Retinal pigment epithelial cell (primary cell): ENCODE data around the gene CHRM4.

Source experiments
- DNase-seq: peaks from one replicate; pipeline ENCODE4 v3.0.0-alpha.2; 2010; ENCODE audit warnings: low read depth
- H3K4me3 ChIP-seq: 2 replicates; pipeline ENCODE4 v1.5.1; 2011; ENCODE audit warnings: mild to moderate bottlenecking, low read length, control low read depth, moderate library complexity
- TF ChIP-seq, protein P1 (sequence below): conservative IDR thresholded peaks from 2 replicates; pipeline ENCODE4 v1.5.1; 2011; ENCODE audit warnings: low read depth, low read length, control low read depth, inconsistent platforms

The CHRM4 gene

DNA sequence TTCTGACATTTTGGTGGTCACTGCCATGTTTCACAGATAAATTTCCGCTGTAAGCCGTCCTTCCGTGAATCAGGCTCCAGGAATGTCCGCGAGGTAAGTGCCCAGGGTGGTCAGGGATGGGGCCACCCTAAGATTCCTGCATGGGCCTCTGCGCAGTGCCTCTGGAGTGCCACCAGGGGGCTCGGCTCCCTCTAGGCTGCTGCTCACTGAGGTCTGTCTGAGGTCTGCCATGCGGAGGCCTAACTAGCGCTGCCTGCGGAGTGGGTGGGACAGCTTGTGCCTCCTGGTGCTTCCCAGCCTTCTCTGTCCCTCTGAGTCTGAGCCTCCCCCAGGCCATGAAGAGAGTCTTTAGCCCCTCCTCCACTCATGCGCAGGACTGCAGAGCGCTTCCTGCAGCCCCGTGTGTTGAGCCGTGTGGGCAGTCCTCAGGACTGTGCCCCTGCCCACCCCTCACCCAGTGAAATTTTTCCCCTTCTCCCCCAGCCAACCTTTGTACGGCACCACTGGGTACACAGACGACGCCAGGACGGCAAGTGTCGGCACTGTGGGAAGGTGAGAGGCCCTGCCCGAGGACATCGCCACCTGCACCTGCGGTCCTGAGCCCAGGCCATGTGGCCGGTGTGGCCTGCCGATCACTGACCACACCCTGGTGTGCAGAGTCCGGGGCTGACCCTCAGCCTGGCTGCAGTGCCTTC, 22.0 kb downstream of the CHRM4 start:
- DNase-seq = no peak
- no peak overlapping the region for H3K4me3 ChIP-seq
- TF ChIP-seq, protein P1, sequence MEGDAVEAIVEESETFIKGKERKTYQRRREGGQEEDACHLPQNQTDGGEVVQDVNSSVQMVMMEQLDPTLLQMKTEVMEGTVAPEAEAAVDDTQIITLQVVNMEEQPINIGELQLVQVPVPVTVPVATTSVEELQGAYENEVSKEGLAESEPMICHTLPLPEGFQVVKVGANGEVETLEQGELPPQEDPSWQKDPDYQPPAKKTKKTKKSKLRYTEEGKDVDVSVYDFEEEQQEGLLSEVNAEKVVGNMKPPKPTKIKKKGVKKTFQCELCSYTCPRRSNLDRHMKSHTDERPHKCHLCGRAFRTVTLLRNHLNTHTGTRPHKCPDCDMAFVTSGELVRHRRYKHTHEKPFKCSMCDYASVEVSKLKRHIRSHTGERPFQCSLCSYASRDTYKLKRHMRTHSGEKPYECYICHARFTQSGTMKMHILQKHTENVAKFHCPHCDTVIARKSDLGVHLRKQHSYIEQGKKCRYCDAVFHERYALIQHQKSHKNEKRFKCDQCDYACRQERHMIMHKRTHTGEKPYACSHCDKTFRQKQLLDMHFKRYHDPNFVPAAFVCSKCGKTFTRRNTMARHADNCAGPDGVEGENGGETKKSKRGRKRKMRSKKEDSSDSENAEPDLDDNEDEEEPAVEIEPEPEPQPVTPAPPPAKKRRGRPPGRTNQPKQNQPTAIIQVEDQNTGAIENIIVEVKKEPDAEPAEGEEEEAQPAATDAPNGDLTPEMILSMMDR = peak; percentile 97

GRCh38 chr11:46367916-46368267, 23.7 kb downstream of the CHRM4 start:
- no peak for DNase-seq
- TF ChIP-seq, protein P1 = no peak
- H3K4me3 ChIP-seq = no peak overlapping the region

DNA sequence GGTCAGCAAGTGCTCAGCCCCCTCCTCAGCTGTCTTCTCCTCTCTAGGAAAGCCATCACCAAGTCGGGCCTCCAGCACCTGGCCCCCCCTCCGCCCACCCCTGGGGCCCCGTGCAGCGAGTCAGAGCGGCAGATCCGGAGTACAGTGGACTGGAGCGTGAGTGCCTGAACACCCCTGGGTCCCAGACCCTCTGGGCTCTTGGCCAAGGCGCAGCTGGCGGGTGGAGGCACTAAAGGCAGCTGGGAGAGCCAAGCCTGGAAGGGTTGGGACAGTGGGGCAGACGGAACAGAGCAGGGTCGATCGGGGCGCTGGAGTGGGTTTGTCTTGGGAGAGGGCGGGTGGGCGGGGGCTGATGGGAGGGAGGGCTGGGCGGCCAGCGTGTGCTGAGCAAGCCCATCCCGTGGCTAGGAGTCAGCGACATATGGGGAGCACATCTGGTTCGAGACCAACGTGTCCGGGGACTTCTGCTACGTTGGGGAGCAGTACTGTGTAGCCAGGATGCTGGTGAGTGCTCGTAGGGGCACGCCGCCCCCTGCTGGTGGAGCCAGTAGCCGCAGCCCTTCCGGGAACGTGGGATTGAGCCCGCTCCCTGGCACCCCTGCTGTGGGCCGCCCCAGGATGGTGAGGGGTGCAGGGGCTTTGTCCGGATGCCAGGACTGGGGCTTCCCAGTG, 24.2 kb downstream of the CHRM4 start:
- no peak overlapping the region for H3K4me3 ChIP-seq
- no peak for DNase-seq
- TF ChIP-seq, protein P1 = peak; percentile 81

DNA sequence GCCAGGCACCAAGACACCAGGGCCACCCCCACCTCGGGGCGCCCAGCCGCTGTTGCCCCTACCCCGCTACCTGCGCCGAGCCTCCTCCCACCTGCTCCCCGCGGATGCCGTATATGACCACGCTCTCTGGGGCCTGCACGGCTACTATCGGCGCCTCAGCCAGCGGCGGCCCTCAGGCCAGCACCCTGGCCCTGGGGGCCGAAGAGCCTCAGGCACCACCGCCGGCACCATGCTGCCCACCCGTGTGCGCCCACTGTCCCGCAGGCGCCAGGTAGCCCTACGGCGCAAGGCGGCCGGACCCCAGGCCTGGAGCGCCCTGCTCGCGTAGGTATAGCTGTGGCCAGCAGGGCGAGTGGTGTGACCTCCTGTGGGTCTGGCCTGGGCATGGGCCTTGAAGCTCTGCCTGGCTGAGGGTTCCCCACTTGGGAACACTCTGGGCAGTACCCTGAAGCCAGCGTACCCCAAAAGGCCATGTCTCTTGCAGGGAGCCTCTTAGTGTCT, 24.9 kb downstream of the CHRM4 start:
- TF ChIP-seq, protein P1 = no peak
- no peak for DNase-seq
- no peak overlapping the region for H3K4me3 ChIP-seq

DNA sequence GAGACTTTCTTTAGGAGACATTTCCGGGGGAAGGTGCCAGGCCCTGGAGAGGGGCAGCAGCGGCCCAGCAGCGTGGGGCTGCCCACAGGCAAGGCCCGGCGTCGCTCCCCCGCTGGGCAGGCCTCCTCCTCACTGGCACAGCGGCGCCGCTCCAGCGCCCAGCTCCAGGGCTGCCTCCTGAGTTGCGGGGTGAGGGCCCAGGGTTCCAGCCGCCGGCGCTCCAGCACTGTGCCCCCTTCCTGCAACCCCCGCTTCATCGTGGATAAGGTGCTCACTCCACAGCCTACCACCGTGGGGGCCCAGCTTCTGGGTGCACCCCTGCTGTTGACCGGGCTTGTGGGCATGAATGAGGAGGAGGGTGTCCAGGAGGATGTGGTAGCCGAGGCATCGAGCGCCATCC, 25.3 kb downstream of the CHRM4 start:
- no peak overlapping the region for H3K4me3 ChIP-seq
- DNase-seq = no peak
- TF ChIP-seq, protein P1 = no peak

DNA sequence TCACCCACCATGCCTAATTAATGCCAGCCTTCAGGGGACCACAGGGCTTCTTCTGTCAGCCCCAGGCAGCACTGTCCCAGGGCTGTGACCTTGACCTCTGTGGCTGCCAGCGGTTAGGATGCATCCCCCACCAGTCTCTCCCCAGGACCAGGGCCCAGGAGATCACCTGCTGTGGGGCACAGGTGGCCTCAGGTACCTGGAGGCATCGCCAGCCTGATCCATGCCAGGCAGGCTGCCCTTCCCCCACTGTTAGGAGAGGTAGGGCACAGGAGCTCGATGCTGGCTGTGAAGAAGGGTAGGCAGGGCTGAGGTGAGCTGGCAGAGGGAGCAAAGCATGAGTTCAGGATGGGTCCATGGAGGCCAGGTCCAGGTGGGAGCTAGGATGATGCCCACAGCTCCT, 26.8 kb downstream of the CHRM4 start:
- TF ChIP-seq, protein P1 = no peak
- DNase-seq = no peak
- no peak overlapping the region for H3K4me3 ChIP-seq

GRCh38 chr11:46364056-46364455, 27.5 kb downstream of the CHRM4 start:
- TF ChIP-seq, protein P1 = no peak
- DNase-seq = no peak
- no peak overlapping the region for H3K4me3 ChIP-seq
